Measurements from ENCODE around the gene KNCN.

The KNCN gene

GRCh38 chr1:46532498-46533178, 18.8 kb downstream of the KNCN start:
- TF ChIP-seq, protein P1, sequence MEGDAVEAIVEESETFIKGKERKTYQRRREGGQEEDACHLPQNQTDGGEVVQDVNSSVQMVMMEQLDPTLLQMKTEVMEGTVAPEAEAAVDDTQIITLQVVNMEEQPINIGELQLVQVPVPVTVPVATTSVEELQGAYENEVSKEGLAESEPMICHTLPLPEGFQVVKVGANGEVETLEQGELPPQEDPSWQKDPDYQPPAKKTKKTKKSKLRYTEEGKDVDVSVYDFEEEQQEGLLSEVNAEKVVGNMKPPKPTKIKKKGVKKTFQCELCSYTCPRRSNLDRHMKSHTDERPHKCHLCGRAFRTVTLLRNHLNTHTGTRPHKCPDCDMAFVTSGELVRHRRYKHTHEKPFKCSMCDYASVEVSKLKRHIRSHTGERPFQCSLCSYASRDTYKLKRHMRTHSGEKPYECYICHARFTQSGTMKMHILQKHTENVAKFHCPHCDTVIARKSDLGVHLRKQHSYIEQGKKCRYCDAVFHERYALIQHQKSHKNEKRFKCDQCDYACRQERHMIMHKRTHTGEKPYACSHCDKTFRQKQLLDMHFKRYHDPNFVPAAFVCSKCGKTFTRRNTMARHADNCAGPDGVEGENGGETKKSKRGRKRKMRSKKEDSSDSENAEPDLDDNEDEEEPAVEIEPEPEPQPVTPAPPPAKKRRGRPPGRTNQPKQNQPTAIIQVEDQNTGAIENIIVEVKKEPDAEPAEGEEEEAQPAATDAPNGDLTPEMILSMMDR (IDR thresholded peaks at IDR 0.05) = no peak

GRCh38 chr1:46532095-46532494, 19.4 kb downstream of the KNCN start:
- TF ChIP-seq, protein P1 (IDR thresholded peaks at IDR 0.05) = no peak

DNA sequence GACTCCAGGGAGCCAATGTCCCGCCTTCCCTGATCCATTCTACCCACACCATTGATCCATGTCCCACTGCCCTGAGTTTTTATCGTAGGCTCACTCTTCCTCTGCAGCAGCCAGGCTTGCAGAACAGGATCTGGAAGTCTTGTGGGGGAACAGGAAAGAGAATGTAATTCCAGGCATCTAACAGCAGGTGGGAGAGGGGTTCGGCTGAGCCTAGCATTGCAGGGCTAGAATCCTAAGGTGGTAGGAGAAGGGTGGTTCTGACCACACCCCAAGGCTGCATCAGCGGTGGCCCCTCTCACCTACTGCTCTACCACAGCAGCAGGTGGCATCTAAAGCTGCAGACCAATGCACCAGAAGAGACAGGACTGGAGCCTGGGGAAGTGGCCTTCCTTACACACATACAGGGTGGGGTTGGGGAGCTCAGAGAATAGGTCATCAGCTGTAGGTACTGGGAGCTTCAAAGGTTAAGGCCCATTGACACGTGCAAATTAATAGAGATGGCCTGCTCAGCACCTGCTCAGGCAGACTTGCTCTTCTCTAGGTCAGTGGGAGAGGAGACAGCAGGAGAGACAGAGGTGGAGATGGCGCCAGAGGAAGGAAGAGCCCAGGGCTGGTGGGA, 20.5 kb downstream of the KNCN start:
- TF ChIP-seq, protein P1 (IDR thresholded peaks at IDR 0.05) = no peak

DNA sequence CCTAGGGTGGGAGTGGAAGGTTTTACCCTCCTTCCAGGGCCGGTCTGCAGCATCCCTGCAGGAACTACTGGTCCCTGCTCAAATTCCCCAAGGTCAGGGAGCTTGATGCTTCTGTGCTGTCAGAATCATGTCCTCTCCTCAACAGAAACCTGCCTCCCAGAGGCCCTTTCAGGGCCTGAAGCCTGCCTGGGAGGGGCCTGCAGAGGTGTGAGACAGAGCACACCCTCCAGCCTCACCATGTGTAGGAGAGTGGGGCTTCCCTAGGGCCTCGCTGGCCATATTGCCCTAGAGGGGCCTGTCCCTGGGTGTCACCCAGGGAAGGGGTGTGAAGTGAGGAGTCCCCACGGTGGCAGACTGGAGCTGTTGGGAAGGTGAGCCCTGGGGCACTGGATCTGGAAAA, 21.1 kb downstream of the KNCN start:
- TF ChIP-seq, protein P1 (IDR thresholded peaks at IDR 0.05) = no peak

- TF ChIP-seq, protein P1 (IDR thresholded peaks at IDR 0.05) = no peak
These were observed 22.3 kb downstream of the KNCN start for GRCh38 chr1:46529031-46529630.

GRCh38 chr1:46528297-46528955, 23.0 kb downstream of the KNCN start:
- TF ChIP-seq, protein P1 (IDR thresholded peaks at IDR 0.05) = peak; percentile 48

DNA sequence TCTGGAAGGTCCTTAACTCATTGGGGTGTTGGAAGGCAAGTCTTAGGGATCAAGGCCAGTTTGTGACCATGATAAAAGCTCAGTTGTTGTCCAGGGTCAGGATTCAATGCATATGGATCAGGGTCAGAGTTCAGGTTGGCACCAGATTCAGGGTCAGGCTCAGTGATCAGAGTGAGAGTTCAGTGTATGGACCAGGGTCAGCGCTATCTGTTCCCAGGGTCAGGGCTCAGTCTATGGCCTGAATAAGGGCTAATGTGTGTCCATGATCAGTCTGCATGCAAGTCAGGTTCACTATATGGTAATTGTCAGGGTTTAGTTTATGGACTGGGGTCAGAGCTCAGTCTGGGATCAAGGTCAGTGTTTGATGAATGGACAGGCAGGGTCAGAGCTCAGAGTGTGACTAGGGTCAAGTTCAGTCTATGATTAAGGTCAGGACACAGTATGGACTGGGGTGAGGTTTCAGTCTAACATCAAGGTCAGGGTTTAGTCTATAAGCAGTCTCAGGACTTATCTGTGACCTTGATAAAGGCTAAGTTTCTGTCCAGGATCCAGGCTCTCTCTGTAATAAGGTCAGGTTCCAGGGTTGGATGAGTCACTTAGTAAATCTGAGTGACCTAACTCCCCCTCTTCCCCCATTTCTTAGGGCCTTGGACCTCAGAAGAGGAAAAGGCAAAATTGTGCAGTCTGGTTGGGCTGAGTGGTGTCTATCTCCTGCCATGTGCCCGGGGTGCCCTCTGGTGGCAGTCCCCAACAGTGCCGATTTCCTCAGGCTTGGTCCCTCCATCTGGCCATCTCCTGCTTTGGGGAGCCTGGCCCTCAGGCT, 23.8 kb downstream of the KNCN start:
- TF ChIP-seq, protein P1 (IDR thresholded peaks at IDR 0.05) = peak; percentile 93

Measured in LNCAP (cell line).